ENCODE measurements around the gene METTL1. TPM values are rescaled to one million over a fixed set of nuclear protein-coding genes. Genes with fewer than 3 reads are reported as not detected.

METTL1 gene
- total and polyA plus RNA-seq, 4 donors, result 2.8 to 11.2 (median 7.1) TPM

DNA sequence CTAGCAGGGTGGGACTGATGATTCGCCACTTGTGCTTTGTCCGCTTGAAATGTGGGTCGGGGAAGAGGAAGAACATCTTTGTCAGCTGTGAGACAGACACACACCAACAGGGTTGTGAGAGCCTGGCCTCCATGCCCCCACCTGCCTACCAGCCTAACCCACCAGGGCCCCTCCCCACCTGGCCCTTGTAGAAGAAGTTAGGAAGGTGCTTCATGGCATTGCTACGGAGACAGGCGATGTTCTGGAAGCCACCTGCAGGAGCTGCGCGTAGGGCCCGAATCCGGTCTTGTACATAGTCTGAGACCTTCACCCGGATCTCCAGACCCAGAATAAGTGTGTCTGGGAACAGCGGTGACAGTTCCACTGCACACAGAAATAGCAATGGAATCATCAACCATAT, 2.3 kb downstream of the METTL1 start:
- H3K4me3 ChIP-seq (ENCODE audit: low read depth in 1 of 3, low read length in 3 of 3), result no peak overlapping the region
- no peaks in the 10 kb centered on the region for H3K9me3 ChIP-seq (ENCODE audit: control insufficient read depth in 4 of 4, low read length in 3 of 4)
- 98% methylated on average over 11 of the region's 11 CpGs for WGBS
- TF ChIP-seq HNF4G (IDR thresholded peaks at IDR 0.05), result no peak
- no peak for TF ChIP-seq FOXA1 (IDR thresholded peaks at IDR 0.05)
- no peak for TF ChIP-seq NR2F2 (IDR thresholded peaks at IDR 0.05)
- TF ChIP-seq, protein P1, sequence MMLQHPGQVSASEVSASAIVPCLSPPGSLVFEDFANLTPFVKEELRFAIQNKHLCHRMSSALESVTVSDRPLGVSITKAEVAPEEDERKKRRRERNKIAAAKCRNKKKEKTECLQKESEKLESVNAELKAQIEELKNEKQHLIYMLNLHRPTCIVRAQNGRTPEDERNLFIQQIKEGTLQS (IDR thresholded peaks at IDR 0.05), result no peak
- no peak for TF ChIP-seq JUND (IDR thresholded peaks at IDR 0.05)
- no peak for TF ChIP-seq HNF4A (conservative IDR thresholded peaks at IDR 0.05)
- TF ChIP-seq EGR1 (IDR thresholded peaks at IDR 0.05; ENCODE audit: low read depth in 2 of 2), result no peak
- TF ChIP-seq SP1 (IDR thresholded peaks at IDR 0.05), result no peak
- TF ChIP-seq CTCF (IDR thresholded peaks at IDR 0.05; ENCODE audit: low read depth, low read length, missing input control), result no peak
- TF ChIP-seq TAF1 (conservative IDR thresholded peaks at IDR 0.05), result no peak
- TF ChIP-seq YY1 (IDR thresholded peaks at IDR 0.05), result no peak
- TF ChIP-seq RXRA (IDR thresholded peaks at IDR 0.05), result no peak
- TF ChIP-seq MAX (IDR thresholded peaks at IDR 0.05), result no peak
- TF ChIP-seq RAD21 (IDR thresholded peaks at IDR 0.05), result no peak
- H3K36me3 ChIP-seq (ENCODE audit: control insufficient read depth in 4 of 4, insufficient read depth in 3 of 4, low read depth in 1 of 4, low read length in 3 of 4), result peaks cover 8 to 19% (median 14%) of the 10 kb centered on the region in 4 donors
- DNase-seq (ENCODE audit: low spot score), result no peak
- H3K9ac ChIP-seq (ENCODE audit: low read depth in 1 of 2, low read length in 2 of 2), result no peak overlapping the region
- no peak overlapping the region for H3K27ac ChIP-seq (ENCODE audit: low read depth in 1 of 2, low read length in 2 of 2)
- H3K27me3 ChIP-seq (ENCODE audit: control insufficient read depth in 4 of 4, insufficient read depth in 4 of 4, low read length in 3 of 4), result peaks cover 0 to 7% (median 4%) of the 10 kb centered on the region in 4 donors
- H3K4me1 ChIP-seq (ENCODE audit: control insufficient read depth in 4 of 4, insufficient read depth in 4 of 4, low read length in 3 of 4), result peaks cover 11 to 37% (median 31%) of the 10 kb centered on the region in 4 donors

- no peak overlapping the region for H3K27ac ChIP-seq (ENCODE audit: low read depth in 1 of 2, low read length in 2 of 2)
- H3K36me3 ChIP-seq (ENCODE audit: control insufficient read depth in 4 of 4, insufficient read depth in 3 of 4, low read depth in 1 of 4, low read length in 3 of 4), result peaks cover 8 to 19% (median 14%) of the 10 kb centered on the region in 4 donors
- 96% methylated on average over 3 of the region's 3 CpGs for WGBS
- peaks cover 11 to 36% (median 29%) of the 10 kb centered on the region in 4 donors for H3K4me1 ChIP-seq (ENCODE audit: control insufficient read depth in 4 of 4, insufficient read depth in 4 of 4, low read length in 3 of 4)
- no peak overlapping the region for H3K4me3 ChIP-seq (ENCODE audit: low read depth in 1 of 3, low read length in 3 of 3)
- H3K9ac ChIP-seq (ENCODE audit: low read depth in 1 of 2, low read length in 2 of 2), result no peak overlapping the region
- H3K9me3 ChIP-seq (ENCODE audit: control insufficient read depth in 4 of 4, low read length in 3 of 4), result no peaks in the 10 kb centered on the region
- H3K27me3 ChIP-seq (ENCODE audit: control insufficient read depth in 4 of 4, insufficient read depth in 4 of 4, low read length in 3 of 4), result peaks cover 0 to 14% (median 6%) of the 10 kb centered on the region in 4 donors
- DNase-seq (ENCODE audit: low spot score), result no peak
- TF ChIP-seq FOXA1 (IDR thresholded peaks at IDR 0.05) (no peak), HNF4G (IDR thresholded peaks at IDR 0.05) (no peak), TAF1 (conservative IDR thresholded peaks at IDR 0.05) (no peak), MAX (IDR thresholded peaks at IDR 0.05) (no peak)
These were observed 4.0 kb downstream of the METTL1 start for GRCh38 chr12:57767876-57768275.

DNA sequence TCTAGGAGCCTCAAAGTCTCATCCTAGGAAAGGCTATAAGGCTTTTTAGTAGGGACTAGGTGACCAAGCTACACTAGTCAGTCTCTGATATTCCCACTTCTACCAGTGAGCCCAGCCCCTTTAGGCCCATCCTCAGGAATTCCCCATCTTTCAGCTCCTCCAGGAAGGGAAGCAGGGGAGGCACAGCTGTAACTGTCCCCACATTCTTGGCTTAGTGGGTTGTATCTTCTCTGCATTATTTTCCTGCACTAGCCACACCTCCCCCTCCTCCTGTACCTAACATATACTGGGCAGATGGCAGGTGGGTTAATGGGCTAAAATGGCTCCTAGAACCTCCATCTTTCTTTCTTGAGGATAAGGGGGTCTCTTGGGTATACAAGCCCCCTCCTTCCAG, 4.6 kb downstream of the METTL1 start:
- Histone ChIP-seq H3K36me3 (ENCODE audit: control insufficient read depth in 4 of 4, insufficient read depth in 3 of 4, low read depth in 1 of 4, low read length in 3 of 4) (peaks cover 8 to 19% (median 14%) of the 10 kb centered on the region in 4 donors), H3K9ac (ENCODE audit: low read depth in 1 of 2, low read length in 2 of 2) (no peak overlapping the region), H3K9me3 (ENCODE audit: control insufficient read depth in 4 of 4, low read length in 3 of 4) (no peaks in the 10 kb centered on the region), H3K27me3 (ENCODE audit: control insufficient read depth in 4 of 4, insufficient read depth in 4 of 4, low read length in 3 of 4) (peaks cover 0 to 14% (median 6%) of the 10 kb centered on the region in 4 donors), H3K4me1 (ENCODE audit: control insufficient read depth in 4 of 4, insufficient read depth in 4 of 4, low read length in 3 of 4) (peaks cover 11 to 34% (median 28%) of the 10 kb centered on the region in 4 donors), H3K4me3 (ENCODE audit: low read depth in 1 of 3, low read length in 3 of 3) (no peak overlapping the region), H3K27ac (ENCODE audit: low read depth in 1 of 2, low read length in 2 of 2) (no peak overlapping the region)
- no peak for DNase-seq (ENCODE audit: low spot score)
- TF ChIP-seq RXRA (IDR thresholded peaks at IDR 0.05) (no peak), HNF4A (conservative IDR thresholded peaks at IDR 0.05) (no peak), HNF4G (IDR thresholded peaks at IDR 0.05) (no peak)
